GM15510 (cell line): ENCODE measurements around the gene AGBL4.

ENCODE experiments used
- POLR2A ChIP-seq: IDR thresholded peaks from 3 replicates; pipeline ENCODE4 v1.6.1; 2011; ENCODE audit warnings: borderline replicate concordance; ENCODE audit not compliant: insufficient read length; ENCODE audit errors: extremely low read depth

The AGBL4 gene

GRCh38 chr1:48695161-48695560 is 1328.6 kb downstream of the AGBL4 start:
- no peak for TF ChIP-seq POLR2A

GRCh38 chr1:48693674-48694320 is 1330.0 kb downstream of the AGBL4 start:
- TF ChIP-seq POLR2A, result no peak

GRCh38 chr1:48693180-48693579 is 1330.6 kb downstream of the AGBL4 start:
- TF ChIP-seq POLR2A, result no peak

- TF ChIP-seq POLR2A, result no peak
These were observed 1331.5 kb downstream of the AGBL4 start for GRCh38 chr1:48692235-48692634.

GRCh38 chr1:48691429-48692001 is 1332.2 kb downstream of the AGBL4 start:
- no peak for TF ChIP-seq POLR2A

GRCh38 chr1:48688102-48688760 is 1335.5 kb downstream of the AGBL4 start:
- no peak for TF ChIP-seq POLR2A

GRCh38 chr1:48687282-48688045 is 1336.3 kb downstream of the AGBL4 start:
- TF ChIP-seq POLR2A, result no peak

GRCh38 chr1:48686159-48686558 is 1337.6 kb downstream of the AGBL4 start:
- no peak for TF ChIP-seq POLR2A

- TF ChIP-seq POLR2A, result no peak
These were observed 1339.4 kb downstream of the AGBL4 start for GRCh38 chr1:48684381-48684780.

- TF ChIP-seq POLR2A, result no peak
These were observed 1339.9 kb downstream of the AGBL4 start for GRCh38 chr1:48683839-48684238.

- TF ChIP-seq POLR2A, result no peak
These were observed 1342.1 kb downstream of the AGBL4 start for GRCh38 chr1:48681476-48682305.

GRCh38 chr1:48680411-48681035 is 1343.2 kb downstream of the AGBL4 start:
- TF ChIP-seq POLR2A, result no peak

- no peak for TF ChIP-seq POLR2A
These were observed 1343.9 kb downstream of the AGBL4 start for GRCh38 chr1:48679859-48680258.
